GM19239 (cell line): ENCODE measurements around the gene MAML3.

Experiments used
- DNase-seq: peaks from one replicate; pipeline ENCODE4 v3.0.0; 2011; ENCODE audit warnings: low spot score; ENCODE audit not compliant: insufficient read length
- FAIRE-seq: peaks from 2 replicates; lab custom pipeline; 2011; peaks lifted over from hg19 to GRCh38; lab: Jason Lieb, UNC

The MAML3 gene

DNA sequence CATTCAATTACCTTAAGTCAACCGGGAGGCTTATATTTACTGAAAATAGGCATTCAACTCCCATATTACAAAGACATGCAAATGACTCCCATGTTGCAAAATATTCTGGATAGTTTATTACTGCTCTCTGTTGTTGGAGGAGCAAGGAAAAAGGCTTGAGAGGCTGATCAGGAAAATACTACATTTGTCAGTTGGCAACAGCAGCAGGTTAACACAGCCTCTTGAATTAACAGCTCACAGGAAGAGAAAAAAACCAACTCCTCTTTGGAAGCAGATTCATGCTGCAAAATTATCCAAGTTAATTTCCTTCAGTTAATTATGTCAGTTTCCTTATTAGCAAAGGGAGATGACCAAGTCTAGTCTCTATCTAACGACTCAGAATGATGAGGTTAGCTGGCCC, 238.9 kb downstream of the MAML3 start:
- DNase-seq (no peak), FAIRE-seq (no peak)

DNA sequence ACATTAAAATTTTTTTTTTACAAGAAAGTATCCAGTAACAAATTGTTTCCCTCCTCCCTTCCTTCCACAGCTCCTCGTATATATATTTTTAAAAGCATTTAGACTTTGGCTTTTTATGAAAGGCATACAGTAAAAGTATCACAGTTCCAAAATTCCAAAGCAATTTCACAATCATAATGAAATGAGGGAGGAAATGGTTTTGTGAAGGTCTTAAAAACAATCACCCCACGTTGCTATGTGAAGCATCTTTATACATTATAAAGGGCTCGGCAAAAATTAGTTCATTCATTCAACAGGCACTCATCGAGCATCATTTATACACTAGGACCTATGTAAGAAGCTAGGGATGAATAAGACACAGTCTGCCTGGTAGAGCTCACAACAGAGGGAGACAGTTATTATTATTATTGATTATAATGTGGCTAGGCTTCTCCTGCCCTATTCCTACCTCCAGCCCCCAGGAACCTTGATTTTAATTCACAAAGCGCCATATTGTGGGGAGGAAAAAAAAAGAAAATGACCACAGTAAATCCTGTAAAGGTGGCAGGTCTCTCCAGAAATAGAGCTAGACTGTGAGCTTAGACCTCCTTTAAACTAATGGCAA, 239.9 kb downstream of the MAML3 start:
- no peak for DNase-seq
- FAIRE-seq: no peak

DNA sequence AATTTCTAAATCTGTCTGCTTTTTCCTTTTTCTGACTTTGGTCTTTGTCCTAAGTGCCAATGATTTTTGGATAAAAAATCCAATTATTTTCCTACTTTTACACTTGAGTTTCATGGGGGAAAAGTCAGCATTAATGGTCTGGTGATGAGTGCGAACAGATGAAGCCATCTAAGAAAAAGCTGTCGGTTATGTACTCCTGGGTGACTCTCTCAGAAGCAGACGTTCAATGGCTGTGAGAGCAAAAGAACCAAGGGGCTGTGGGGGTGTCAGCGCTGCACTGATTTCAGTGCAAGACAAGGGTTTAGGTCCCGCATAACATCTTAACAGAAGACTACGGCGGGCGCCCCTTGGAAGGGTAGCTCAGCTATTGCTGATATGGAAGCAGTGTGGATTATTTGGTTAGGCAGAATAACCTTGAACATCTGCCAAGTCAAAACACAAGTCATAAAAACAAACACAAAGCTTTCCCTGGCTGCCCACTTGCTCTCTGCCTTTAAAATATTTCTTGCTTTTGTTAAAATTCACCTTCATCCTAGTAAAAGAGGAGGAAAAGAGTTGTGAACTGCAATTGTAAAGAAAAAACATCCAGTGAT, 240.5 kb downstream of the MAML3 start:
- FAIRE-seq: no peak
- no peak for DNase-seq

DNA sequence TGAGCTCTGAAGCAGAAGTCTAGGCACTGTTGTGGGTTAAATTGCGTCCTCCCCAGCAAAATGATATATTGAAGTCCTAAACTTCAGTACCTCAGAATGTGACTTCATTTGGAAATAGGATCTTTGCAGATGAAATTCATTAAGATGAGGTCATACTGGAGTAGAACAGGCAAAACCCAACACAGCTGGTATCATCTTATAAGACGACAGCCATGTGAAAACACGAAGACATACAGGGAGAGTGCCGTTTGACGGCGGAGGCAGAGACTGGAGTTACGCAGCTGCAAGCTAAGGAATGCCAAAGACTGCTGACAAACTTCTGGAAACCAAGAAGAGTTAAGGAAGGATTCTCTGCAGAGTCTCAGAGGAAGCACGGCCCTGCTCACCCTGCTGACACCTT, 241.5 kb downstream of the MAML3 start:
- no peak for DNase-seq
- no peak for FAIRE-seq

DNA sequence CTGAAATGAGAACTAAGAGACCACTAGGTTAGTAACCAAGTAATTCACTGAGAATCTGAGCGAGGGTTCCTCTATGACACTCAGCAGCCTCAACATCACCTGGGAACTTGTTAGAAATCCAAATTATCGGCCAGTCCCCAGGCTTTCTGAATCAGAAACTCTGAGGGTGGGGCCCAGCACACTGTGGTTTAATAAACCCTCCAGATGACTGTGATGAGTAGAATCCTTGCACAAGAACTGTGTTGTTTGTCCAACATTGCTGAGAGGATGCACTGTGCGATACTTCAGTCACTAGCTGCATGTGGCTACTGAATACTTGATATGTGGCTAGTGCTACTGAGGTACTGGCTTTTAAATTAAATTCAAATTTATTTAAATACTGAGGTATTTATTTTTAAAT, 243.9 kb downstream of the MAML3 start:
- FAIRE-seq: no peak
- no peak for DNase-seq

DNA sequence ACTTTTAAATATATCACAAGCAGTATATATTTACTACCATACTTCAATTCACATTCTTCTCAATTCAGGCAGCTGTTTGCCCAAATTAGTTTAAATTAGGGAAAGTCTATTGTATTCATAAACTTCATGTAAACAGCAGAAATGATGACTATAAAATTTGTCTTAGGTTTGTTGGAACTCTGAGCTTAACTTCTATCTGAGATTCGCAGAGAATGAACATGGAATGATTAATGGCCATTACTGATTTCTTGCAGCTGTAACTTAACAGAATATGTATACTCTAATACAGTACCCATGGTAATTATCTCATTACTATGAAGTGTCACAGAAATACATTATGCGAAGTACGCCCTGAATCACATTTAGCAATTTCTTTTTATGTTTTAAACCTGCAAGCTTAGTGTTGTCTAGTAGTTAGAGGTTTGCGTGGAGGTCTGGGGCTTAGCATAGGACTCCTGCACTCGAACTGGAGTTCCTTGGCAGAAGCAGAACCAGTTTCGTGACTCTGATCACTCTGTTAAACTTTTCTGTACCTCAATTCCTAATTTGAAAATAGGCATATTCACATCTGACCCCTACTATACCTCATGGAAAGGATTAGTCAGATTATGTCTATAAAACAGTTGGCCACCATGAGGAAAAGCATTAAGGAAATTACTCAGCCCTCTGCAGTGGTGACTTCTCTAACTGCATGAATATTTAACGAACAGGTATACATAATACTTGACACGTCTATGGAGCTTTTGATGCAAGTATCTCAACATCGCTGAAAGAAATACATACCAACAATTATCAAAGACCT, 245.1 kb downstream of the MAML3 start:
- DNase-seq (no peak), FAIRE-seq (no peak)

DNA sequence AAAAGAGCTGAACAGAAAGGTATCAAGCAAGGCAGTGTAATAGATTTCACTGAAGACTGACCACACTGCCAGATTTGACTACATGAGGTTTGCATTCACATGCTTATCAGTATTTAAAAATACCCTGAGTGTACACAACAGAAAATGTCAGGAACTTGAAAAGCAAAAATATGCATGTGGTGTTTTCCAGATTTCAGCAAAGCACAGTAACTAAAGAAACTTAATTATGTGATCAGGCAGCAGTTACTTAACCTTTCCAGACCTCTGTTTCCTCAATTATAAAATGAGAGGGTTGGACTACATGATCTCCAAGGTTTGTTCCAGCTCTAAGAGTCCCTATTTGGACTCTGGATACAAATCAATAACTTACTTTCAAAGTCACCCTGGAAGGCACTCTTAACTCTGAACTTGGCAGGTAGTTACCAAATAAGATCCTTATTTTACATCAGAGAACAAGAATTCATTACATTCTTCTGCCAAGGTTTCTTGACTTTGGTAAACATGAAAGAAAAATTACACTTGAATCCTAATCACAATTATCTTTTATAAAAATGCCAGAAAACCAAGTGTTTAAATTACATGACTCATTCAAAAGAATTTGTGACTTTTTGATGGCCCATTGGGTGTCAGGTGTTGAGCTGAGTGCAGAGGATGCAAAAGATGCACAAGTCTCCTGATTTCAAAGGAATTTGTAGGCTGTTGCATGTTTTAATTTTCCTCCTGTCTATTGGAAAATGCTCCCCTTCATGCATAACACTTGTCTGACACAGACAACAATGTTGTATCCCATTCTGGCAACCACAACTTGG, 246.8 kb downstream of the MAML3 start:
- no peak for DNase-seq
- FAIRE-seq: no peak

DNA sequence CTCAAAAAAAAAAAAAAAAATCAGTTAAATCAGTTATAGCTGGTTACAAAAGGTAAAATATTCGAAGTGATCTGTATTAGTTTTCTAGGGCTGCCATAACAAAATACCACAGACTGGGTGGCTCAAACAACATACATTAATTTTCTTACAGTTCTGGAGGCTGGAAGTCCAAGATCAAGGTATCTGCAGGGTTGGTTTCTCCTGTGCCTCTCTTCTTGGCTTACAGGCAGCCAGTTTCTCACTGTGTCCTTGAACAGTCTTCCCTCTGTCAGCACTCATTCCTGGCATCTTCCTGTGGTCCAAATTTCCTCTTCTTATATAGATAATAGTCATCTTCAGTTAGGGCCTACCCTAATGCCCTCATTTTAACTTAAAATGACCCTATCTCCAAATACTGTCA, 248.5 kb downstream of the MAML3 start:
- FAIRE-seq: no peak
- no peak for DNase-seq

DNA sequence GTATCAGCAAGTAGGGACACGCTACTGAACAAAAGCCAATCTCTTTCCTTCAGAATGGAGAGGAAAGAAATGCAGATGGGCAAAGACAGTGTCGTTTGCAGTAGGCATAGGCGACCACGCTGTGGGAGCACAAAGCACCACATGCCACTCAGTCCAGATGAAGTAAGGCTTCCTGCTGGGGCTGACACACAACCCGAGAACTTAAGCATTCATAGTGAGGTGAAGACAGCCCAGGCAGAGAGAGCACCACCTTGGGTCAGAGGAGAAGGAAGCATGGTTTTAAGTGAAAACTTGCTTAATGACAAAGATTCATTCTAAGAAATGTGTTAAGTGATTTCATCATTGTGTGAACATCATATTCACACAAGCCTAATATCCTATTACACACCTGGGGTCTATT, 249.6 kb downstream of the MAML3 start:
- FAIRE-seq (no peak), DNase-seq (no peak)

DNA sequence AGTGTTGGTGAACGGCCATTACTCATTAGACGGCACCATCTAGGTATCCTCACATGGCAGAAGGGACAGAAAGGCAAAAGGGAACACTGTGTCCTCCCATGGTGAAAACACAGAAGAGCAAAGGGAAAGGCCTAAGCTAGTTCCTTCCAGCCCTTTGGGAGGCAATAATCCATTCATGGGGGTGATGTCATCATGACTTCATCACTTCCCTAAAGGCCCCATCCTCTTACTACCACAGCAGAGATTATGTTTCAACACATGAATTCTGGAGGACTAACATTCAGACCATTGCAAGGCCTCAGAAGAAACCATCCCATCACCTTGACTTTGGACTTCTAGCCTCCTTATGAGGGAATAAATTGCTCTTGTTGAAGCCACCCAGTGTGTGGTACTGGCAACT, 250.1 kb downstream of the MAML3 start:
- no peak for FAIRE-seq
- DNase-seq: no peak

DNA sequence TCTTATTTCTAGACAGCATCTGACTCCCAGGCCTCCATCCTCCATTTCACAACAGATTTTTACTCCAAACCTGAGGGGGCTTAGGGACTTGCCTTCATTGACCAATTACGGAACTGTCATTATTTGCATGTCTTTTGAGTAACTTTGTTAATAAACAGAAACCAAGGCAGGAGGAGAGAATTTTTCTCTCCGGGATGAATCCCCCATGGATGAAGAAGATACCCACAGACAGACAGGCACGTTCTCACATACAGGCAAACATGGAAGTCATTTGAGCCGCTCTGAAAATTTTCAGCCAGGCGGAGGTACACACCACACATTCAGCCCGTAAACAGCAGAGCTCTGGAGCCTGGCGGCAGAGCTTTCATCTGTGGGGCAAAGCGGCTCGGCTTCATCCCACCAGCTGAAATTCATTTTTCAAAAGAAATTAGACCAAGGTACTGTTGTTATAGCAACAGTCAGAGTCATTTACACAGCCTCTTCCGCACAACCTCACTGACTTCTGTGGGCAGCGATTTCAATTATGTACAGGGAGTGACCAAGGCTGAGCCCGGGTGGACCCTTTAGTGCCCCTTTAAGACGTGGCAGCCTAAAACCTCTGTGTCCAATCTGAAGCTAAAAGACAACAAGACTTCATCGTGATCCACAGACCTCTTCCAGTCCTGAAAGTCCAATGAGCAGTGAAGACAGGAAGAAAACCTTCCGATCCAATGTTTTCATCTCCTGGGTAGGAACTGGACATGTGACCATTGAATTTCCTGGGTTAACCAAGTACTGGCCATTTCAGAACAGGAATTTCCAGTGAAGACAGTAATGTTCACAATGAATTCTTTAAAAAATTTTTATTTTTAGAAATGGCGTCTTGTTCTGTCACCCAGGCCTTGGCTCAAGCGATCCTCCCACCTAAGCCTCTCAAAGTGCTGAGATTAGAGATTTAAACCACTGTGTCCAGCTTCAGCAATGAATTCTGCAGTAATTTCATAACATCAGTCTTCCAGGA, 251.4 kb downstream of the MAML3 start:
- FAIRE-seq: no peak
- no peak for DNase-seq

DNA sequence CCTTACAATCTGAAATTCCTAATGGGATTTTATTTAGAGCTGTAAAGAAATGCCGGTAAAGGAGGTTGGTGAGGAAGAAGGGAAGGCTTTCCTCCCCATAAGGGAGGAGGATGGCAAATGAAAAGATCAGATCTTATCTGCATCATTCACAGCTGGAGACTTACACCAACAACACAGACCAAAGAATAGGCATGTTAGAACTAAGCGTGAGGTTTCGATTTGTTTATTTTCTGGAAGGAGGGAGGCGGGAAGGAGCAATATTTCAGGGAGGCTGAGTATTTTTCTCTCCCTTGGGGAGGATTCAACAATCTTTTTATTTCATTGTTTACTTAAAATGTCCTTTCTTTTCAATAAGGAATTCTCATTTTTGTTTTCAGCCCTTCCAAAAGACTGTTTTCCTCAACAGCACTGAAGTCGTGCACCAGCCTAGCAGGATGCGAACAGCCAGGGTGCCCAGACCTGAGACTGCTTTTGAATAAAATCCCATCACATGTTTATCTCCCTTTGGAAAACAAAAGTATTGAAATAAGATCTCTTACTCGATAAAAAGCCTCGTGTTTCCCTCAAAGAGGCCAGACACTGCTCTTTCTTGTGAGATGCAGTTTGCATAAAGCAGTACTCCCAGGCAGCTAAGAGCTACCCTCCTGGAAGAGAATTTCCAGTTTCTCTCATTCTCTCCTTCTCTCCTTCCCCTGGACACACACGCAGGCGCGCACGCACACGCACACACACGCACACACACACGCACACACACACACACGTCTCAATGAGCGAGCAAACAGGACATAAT, 252.3 kb downstream of the MAML3 start:
- no peak for DNase-seq
- no peak for FAIRE-seq

DNA sequence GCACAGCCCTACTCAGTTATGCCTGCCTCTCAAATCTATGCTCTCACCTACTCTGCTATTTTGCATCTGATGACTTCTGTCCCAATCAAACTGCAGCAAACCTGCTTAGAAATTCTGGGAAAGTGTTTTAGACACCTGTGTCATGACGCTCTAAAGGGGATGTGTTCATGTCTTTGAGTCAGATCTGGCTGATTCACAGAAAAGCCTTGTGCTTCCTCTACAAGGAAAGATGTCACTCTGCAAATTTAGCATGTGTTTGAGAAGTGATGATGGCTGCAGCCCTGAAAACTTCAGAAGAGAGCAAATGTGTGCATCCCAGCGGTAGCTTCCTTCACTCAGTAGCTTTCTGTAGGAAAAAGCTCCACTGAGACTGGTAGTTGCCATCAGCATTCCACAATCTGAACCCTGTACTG, 253.0 kb downstream of the MAML3 start:
- FAIRE-seq: no peak

DNA sequence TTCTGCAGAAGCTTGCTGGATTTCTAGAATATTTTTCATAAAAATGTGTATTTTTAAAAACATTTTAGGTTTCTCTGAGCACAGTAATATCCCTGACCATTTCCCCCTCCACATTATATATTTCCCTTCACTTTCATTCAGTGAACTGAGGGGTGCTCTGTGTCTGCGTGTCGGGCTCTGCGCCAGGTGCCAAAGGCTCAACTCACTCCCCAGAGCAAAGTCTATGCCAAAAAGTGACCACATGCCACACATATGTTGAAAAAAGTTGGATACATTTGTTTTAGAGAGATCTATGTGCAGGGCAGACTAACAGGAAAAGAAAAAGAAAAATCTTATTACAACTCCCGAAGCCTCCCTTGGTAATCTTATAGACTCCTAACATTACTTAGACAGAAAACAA, 254.6 kb downstream of the MAML3 start:
- DNase-seq: no peak
- no peak for FAIRE-seq

More for the DNA sequence above, 253.0 kb downstream of the MAML3 start:
- DNase-seq: no peak

DNA sequence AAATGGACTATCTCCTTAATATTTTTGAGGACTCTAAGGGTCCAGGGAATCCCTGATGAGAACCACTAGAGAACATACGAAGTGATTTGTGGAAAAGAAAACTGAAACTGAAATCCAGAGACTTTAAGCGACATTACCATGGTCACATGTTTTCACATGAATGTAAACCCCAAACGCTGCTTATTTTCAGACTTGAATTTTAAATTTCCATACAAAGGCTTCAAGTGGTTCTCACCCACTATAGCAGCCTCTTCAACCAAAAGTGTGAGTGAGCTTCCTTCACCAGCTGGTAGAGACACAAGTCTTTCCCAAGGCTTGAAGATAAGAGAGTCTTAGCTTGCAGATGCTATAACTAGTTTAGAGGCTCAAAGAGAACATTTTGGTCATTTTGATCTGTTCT, 255.7 kb downstream of the MAML3 start:
- FAIRE-seq (peak; percentile 33), DNase-seq (no peak)

DNA sequence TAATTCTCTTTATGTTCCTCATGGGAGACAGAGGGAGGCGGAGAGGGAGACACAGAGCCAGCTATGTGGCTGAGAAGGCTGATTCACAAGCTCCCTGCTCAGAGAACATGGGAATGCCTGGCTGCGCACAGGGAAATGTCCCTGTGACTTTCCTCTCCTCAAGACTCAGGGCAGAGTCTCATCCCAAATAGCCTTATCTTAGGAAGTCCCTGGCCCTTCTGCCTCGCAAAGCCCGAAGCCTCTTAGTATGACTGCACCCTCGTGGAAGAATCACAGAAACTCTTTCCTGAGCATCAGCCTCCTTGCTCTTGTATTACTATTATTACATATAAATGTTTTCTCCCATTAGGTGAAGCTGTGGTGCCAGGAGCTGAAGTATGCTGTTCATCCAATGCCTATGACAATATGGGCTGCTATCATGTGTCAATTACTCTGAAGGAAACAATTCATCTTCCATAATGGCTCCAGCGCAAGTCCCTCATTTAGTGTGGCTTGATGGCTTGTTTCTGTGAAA, 257.8 kb downstream of the MAML3 start:
- no peak for FAIRE-seq
- no peak for DNase-seq

DNA sequence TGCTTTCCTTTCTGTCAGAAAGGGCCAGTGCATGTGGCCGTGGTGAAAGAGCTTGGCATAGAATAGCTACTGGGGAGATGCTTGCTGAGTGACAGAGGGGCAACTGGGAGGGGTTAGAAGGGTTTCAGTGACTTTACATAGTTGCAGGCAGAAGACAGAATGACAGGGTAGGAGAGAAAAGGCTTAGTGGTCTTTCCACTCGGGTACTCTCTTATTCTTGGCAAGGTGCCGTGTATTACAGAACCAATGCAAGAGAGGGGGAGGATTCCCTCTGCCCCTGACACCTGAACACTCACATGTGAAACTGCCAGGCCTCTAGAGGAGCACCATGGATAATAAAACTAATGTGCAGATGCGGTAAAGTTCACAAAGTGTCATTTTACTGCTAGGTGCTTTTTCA, 260.2 kb downstream of the MAML3 start:
- DNase-seq: no peak
- no peak for FAIRE-seq

DNA sequence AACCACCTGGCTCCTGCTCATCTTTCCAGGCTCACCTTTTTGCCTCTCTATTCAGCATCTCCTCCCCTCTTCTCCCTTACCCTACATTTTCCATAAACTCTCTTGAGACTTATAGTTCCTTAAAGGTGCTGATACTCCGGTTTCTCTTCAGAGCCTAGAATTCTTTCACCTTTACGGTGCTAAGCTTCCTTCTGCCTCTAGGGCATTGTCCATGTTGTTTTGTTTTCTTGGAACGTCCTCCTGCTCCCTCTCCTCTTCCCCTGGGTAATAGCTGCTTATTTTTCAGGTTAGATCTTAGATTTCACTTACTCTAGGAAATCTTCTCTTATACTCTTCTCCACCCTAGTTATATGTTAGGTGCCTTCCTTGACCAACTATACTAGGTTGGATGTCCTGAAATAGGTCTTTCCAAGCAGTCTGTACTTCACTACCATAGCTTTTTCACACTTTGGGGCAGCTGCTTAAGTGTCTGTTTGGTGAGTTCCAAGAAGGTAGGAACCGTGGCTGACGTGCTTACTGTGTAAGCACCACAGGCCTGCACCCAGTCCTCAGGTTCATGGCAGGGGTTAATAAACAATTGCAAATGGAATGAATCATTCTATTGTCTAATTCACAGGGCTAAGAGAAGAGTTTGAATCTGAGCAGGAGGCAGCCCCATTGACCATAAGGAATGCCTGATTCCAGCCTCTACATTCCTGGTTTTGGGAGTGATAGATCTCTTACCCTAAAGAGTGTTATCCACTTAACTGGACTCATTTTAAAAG, 260.8 kb downstream of the MAML3 start:
- FAIRE-seq (no peak), DNase-seq (no peak)
